DLD1 (cell line): ENCODE results near the gene DYNC1LI2.
"Not testable (repeated sequence)": the region's sequence is repeated elsewhere in the genome, so short reads cannot be mapped to it uniquely, and the experiment has no call there.

Experiments used
- in situ Hi-C: cut with HindIII; loops from 2 replicates; pipeline ENCODE4 v1.10.0; 2017; ENCODE audit warnings: low sequenced_read_pairs

The DYNC1LI2 gene

GRCh38 chr16:66751303-66751991, at the start of gene DYNC1LI2:
TSS of gene DYNC1LI2 (minus strand) at chr16:66751609. CDS start at chr16:66751591, 18 bp downstream.
- in situ Hi-C loops = loop anchor here (5.0 kb wide), 1 partner anchor 76 kb away; no protein-coding TSS in a partner anchor

- in situ Hi-C loops = no loop called here
These were observed 49.4 kb upstream of the DYNC1LI2 start for GRCh38 chr16:66800856-66801255.

- in situ Hi-C loops = no loop called here
These were observed 46.8 kb upstream of the DYNC1LI2 start for GRCh38 chr16:66798161-66798560.

- in situ Hi-C loops = not testable (repeated sequence)
These were observed 42.6 kb upstream of the DYNC1LI2 start for GRCh38 chr16:66793984-66794383.

- in situ Hi-C loops = no loop called here
These were observed 38.8 kb upstream of the DYNC1LI2 start for GRCh38 chr16:66790130-66790733.

GRCh38 chr16:66787427-66787826, 36.0 kb upstream of the DYNC1LI2 start:
- in situ Hi-C loops = no loop called here

GRCh38 chr16:66786551-66786950, 35.1 kb upstream of the DYNC1LI2 start:
- in situ Hi-C loops = no loop called here

- in situ Hi-C loops = no loop called here
These were observed 25.0 kb upstream of the DYNC1LI2 start for GRCh38 chr16:66776457-66776856.

GRCh38 chr16:66774981-66775380, 23.6 kb upstream of the DYNC1LI2 start:
- in situ Hi-C loops = no loop called here

GRCh38 chr16:66758086-66758485, 6.7 kb upstream of the DYNC1LI2 start:
- in situ Hi-C loops = no loop called here

GRCh38 chr16:66754819-66755218, 3.4 kb upstream of the DYNC1LI2 start:
- in situ Hi-C loops = loop anchor here (5.0 kb wide), 1 partner anchor 72 kb away; no protein-coding TSS in a partner anchor

- in situ Hi-C loops = loop anchor here (5.0 kb wide), 1 partner anchor 73 kb away; no protein-coding TSS in a partner anchor
These were observed 2.8 kb upstream of the DYNC1LI2 start for GRCh38 chr16:66754211-66754610.

GRCh38 chr16:66752958-66753357, 1.5 kb upstream of the DYNC1LI2 start:
- in situ Hi-C loops = loop anchor here (5.0 kb wide), 1 partner anchor 74 kb away; no protein-coding TSS in a partner anchor

GRCh38 chr16:66752379-66752778, 970 bp upstream of the DYNC1LI2 start:
- in situ Hi-C loops = loop anchor here (5.0 kb wide), 1 partner anchor 75 kb away; no protein-coding TSS in a partner anchor

GRCh38 chr16:66751992-66752322, 548 bp upstream of the DYNC1LI2 start:
- in situ Hi-C loops = loop anchor here (5.0 kb wide), 1 partner anchor 75 kb away; no protein-coding TSS in a partner anchor

GRCh38 chr16:66751053-66751302, 431 bp downstream of the DYNC1LI2 start:
- in situ Hi-C loops = loop anchor here (5.0 kb wide), 1 partner anchor 76 kb away; no protein-coding TSS in a partner anchor

GRCh38 chr16:66750279-66751052, 943 bp downstream of the DYNC1LI2 start:
- in situ Hi-C loops = loop anchor here (5.0 kb wide), 1 partner anchor 77 kb away; no protein-coding TSS in a partner anchor

GRCh38 chr16:66746682-66747081, 4.7 kb downstream of the DYNC1LI2 start:
- in situ Hi-C loops = no loop called here

GRCh38 chr16:66746048-66746447, 5.4 kb downstream of the DYNC1LI2 start:
- in situ Hi-C loops = no loop called here

GRCh38 chr16:66741950-66742808, 9.2 kb downstream of the DYNC1LI2 start:
- in situ Hi-C loops = no loop called here
